ENCODE measurements around the gene TCP10L.

DNA sequence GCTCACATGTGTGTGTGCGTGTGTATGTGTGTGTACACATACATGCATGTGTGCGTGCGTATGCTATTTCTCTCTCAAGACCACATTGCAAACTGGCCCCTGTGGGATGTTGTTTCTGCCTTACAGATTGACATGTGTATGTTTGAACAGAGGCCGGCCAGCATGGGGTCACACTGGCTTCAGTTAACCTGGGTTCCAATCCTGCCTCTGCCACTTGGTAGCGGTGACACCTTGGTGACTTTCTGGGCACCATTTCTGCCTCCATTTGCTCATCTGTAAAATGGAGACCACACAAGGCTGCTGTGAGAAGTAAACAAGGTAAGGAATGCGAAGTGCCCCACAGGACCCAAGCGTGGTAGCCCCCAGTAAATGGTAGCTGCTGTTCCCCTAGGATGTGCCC is 51.7 kb downstream of the TCP10L start:
- TF ChIP-seq POLR2A (IDR thresholded peaks at IDR 0.05; ENCODE audit: low read length) (no peak), GATA1 (IDR thresholded peaks at IDR 0.05; ENCODE audit: low read depth, low read length) (no peak)
